Heart left ventricle (tissue), 16 donors: ENCODE measurements around the gene MPG. TPM values are rescaled to one million over a fixed set of nuclear protein-coding genes. Genes with fewer than 3 reads are reported as not detected.

Source experiments
- ATAC-seq, 4 donors: fragments of 200-7000 bp; cut with Tn5 transposase; one replicate each; pipeline ENCODE4 v1.9.1; 2020 to 2022; ENCODE audit warnings: moderate library complexity in 4 of 4, mild to moderate bottlenecking in 3 of 4, moderate number of reproducible peaks in 1 of 4
- DNase-seq, 5 donors: peaks; one replicate each; pipeline ENCODE4 v3.0.0-alpha.2; 2020
- H3K27ac ChIP-seq, 12 donors: fragments of 200-600 bp; sonication (generic) in 4 of 12; one replicate each; pipeline versions ENCODE4 v1.5.0 to v1.8.0; 2016 to 2022; ENCODE audit warnings: mild to moderate bottlenecking in 2 of 12
- H3K27me3 ChIP-seq, 9 donors: fragments of 200-600 bp; sonication (generic) in 2 of 9; one replicate each; pipeline versions ENCODE4 v1.5.1 to v1.8.0; 2016 to 2022; ENCODE audit warnings: mild to moderate bottlenecking in 3 of 9
- H3K36me3 ChIP-seq, 9 donors: fragments of 200-600 bp; sonication (generic) in 2 of 9; one replicate each; pipeline versions ENCODE4 v1.5.0 to v1.8.0; 2018 to 2022; ENCODE audit warnings: mild to moderate bottlenecking in 2 of 9
- H3K4me1 ChIP-seq, 12 donors: fragments of 200-600 bp; sonication (generic) in 4 of 12; one replicate each; pipeline versions ENCODE4 v1.5.0 to v1.8.0; 2016 to 2022; ENCODE audit warnings: mild to moderate bottlenecking in 3 of 12
- H3K4me3 ChIP-seq, 12 donors: fragments of 200-600 bp; sonication (generic) in 4 of 12; one replicate each; pipeline versions ENCODE4 v1.5.0 to v1.8.0; 2017 to 2022; ENCODE audit warnings: mild to moderate bottlenecking in 9 of 12, moderate library complexity in 4 of 12
- H3K9me3 ChIP-seq, 12 donors: fragments of 200-600 bp; sonication (generic) in 4 of 12; one replicate each; pipeline versions ENCODE4 v1.5.0 to v1.8.0; 2016 to 2022; ENCODE audit warnings: mild to moderate bottlenecking in 1 of 12
- CTCF ChIP-seq, 12 donors: fragments of 200-600 bp; sonication (generic) in 4 of 12; IDR thresholded peaks; one replicate each; pipeline versions ENCODE4 v1.5.0 to v1.8.0; 2018 to 2022; ENCODE audit warnings: antibody characterized with exemption in 12 of 12, mild to moderate bottlenecking in 5 of 12
- POLR2A ChIP-seq, 2 donors: fragments of 450-650 bp; IDR thresholded peaks; one replicate each; pipeline ENCODE4 v1.6.1; 2017; ENCODE audit warnings: antibody characterized with exemption in 2 of 2, mild to moderate bottlenecking in 2 of 2, moderate library complexity in 2 of 2
- WGBS, 4 donors: extraction: QIAGEN DNeasy Blood & Tissue Kit in 2 of 4; methylation state at CpG; one replicate each; pipeline versions ENCODE4 v1.1.5 to v1.1.7; 2013 to 2018; 5-methylcytosine and 5-hydroxymethylcytosine counted together
- intact Hi-C, 10 donors: fragments of 100-400 bp; cut with DNase I; formaldehyde crosslinking; loops; one replicate each; pipeline versions ENCODE4 v1.11.1 to v1.14.2; 2022
- polyA plus RNA-seq, 2 donors: library from polyadenylated mRNA; stranded (reverse); fragments of 200-250 nt; gene quantifications; one replicate each; pipeline ENCODE4 v1.2.3, GENCODE V29; 2013
- total RNA-seq, 9 donors: library from RNA; depleted of rRNA in 2 of 9; stranded (reverse); fragments of >200 nt in 2 of 9; fragmentation: NEBNext Ultra II Directional in 3 of 9; extraction: Animal tissue kit (Norgen Biotek cat#: 25700) in 3 of 9; gene quantifications; one replicate each; pipeline versions ENCODE4 v1.1.0 to v1.2.4, GENCODE V29; 2016 to 2023
- donor health status: ischemic (EF 13 %, LVEDD 7.1; RV severe dilation, severe dysfunction).
- donor health status: healthy with polysubstance abuse.
- donor health status: DM: no; HTN: yes; CAD: no.
- donor health status: DM: no; HTN: no; CAD: no.
- donor health status: ischemic (EF 25% LVEDD 6.9; RV normal size, moderate dysfunction).
- donor health status: ischemic (EF 25% LVEDD 5.7; RV mildly dilated, moderate dysfunction).
- donor health status: healthy.
- donor health status: DM: yes; HTN: yes; CAD: no.
- donor health status: ischemic (EF 35%, LVEDD 5.7; RV mildly dilated, moderate dysfunction).
- donor health status: nonischemic (EF 11% LVEDD 7.7; RV severe dilation, severe dysfunction).
- donor health status: DM: yes; HTN: yes; CAD: no.
- donor health status: PGD.
- donor health status: ischemic (EF 29% LVEDD 5.4; RV normal size, mild dysfunction).
- donor health status: nonischemic (EF 23%, LVEDD 6.1; RV moderate dilation, normal function).

MPG gene
- total and polyA plus RNA-seq, 11 donors: 30.5 to 89.7 (median 40.3) TPM

- Histone ChIP-seq H3K4me1 (peaks cover 5 to 93% (median 80%) of the 10 kb centered on the region in 12 donors), H3K9me3 (no peaks in the 10 kb centered on the region), H3K27me3 (peaks cover 0 to 31% (median 0%) of the 10 kb centered on the region in 9 donors), H3K27ac (peak within 1 kb of the TSS; percentile 87 to 99 (median 96)), H3K36me3 (no peaks in the 10 kb centered on the region), H3K4me3 (peak within 1 kb of the TSS; percentile 63 to 98 (median 76))
- DNase-seq (peak; percentile 68 to 84 (median 78)), ATAC-seq (peak in 3 of 4 donors; percentile 24 to 60 (median 51))
- TF ChIP-seq POLR2A (IDR thresholded peaks at IDR 0.05): no peak
- no peak for TF ChIP-seq CTCF (IDR thresholded peaks at IDR 0.05)
- intact Hi-C loops: no loop called here
- WGBS, 4 donors: 21 to 67% (median 22%) methylated on average over 17 to 62 of the region's 62 CpGs
These were observed 5.2 kb upstream of the MPG start, which contains the start of gene RHBDF1 for GRCh38 chr16:72561-73548. TSS of gene RHBDF1 (minus strand) at chr16:72631. CDS start at chr16:65015, 7,616 bp downstream.

GRCh38 chr16:74051-74746, 3.8 kb upstream of the MPG start:
- H3K4me1 ChIP-seq: peaks cover 5 to 89% (median 74%) of the 10 kb centered on the region in 12 donors
- intact Hi-C loops: no loop called here
- peak; percentile 18 to 66 (median 55) for ATAC-seq

GRCh38 chr16:74747-75334, 3.2 kb upstream of the MPG start:
- H3K27me3 ChIP-seq: peaks cover 0 to 31% (median 0%) of the 10 kb centered on the region in 9 donors
- H3K4me1 ChIP-seq: peaks cover 5 to 89% (median 73%) of the 10 kb centered on the region in 12 donors
- ATAC-seq (no peak), DNase-seq (no peak)
- intact Hi-C loops: no loop called here
- H3K9me3 ChIP-seq: no peaks in the 10 kb centered on the region
- peak overlapping the region in 1 of 12 donors; percentile 15 for H3K4me3 ChIP-seq
- H3K27ac ChIP-seq: peak overlapping the region; percentile 91 to 99 (median 96)
- peaks cover 0 to 7% (median 6%) of the 10 kb centered on the region in 9 donors for H3K36me3 ChIP-seq
- WGBS, 4 donors: 84 to 90% (median 86%) methylated on average over 13 to 16 of the region's 16 CpGs
- TF ChIP-seq CTCF (IDR thresholded peaks at IDR 0.05) (no peak), POLR2A (IDR thresholded peaks at IDR 0.05) (no peak)

More at GRCh38 chr16:74051-74746, 3.8 kb upstream of the MPG start:
- Histone ChIP-seq H3K36me3 (peaks cover 0 to under 1% (median 0%) of the 10 kb centered on the region in 9 donors), H3K4me3 (no peak overlapping the region), H3K9me3 (no peaks in the 10 kb centered on the region), H3K27me3 (peaks cover 0 to 31% (median 0%) of the 10 kb centered on the region in 9 donors), H3K27ac (peak overlapping the region in 11 of 12 donors; percentile 58 to 99 (median 96))
- 49 to 64% (median 55%) methylated on average over 7 to 12 of the region's 12 CpGs for WGBS, 4 donors
- DNase-seq: peak; percentile 80 to 92 (median 82)
- TF ChIP-seq POLR2A (IDR thresholded peaks at IDR 0.05) (no peak), CTCF (IDR thresholded peaks at IDR 0.05) (no peak)
